Skeletal muscle tissue (tissue), 4 donors: ENCODE data around the gene CENPP. TPM values are rescaled to one million over a fixed set of nuclear protein-coding genes. Genes with fewer than 3 reads are reported as not detected.
"Not testable (repeated sequence)": the region's sequence is repeated elsewhere in the genome, so short reads cannot be mapped to it uniquely, and the experiment has no call there.

ENCODE experiments used
- H3K27ac ChIP-seq: one replicate; pipeline ENCODE4 v1.7.0; 2013; ENCODE audit warnings: mild to moderate bottlenecking, low read depth, low read length, inconsistent platforms
- H3K27me3 ChIP-seq, 3 donors: one replicate each; pipeline ENCODE4 v1.7.0; 2013; ENCODE audit warnings: low read length in 3 of 3; ENCODE audit not compliant: control insufficient read depth in 3 of 3, insufficient read depth in 3 of 3
- H3K36me3 ChIP-seq, 3 donors: one replicate each; pipeline ENCODE4 v1.7.0; 2013; ENCODE audit warnings: low read length in 3 of 3; ENCODE audit not compliant: control insufficient read depth in 3 of 3, insufficient read depth in 3 of 3
- H3K4me1 ChIP-seq, 3 donors: one replicate each; pipeline ENCODE4 v1.7.0; 2013; ENCODE audit warnings: low read length in 3 of 3, mild to moderate bottlenecking in 3 of 3; ENCODE audit not compliant: control insufficient read depth in 3 of 3, insufficient read depth in 3 of 3
- H3K4me3 ChIP-seq, 3 donors: one replicate each; pipeline ENCODE4 v1.7.0; 2013; ENCODE audit warnings: low read length in 3 of 3
- H3K9ac ChIP-seq, 3 donors: one replicate each; pipeline ENCODE4 v1.7.0; 2013; ENCODE audit warnings: low read length in 3 of 3, mild to moderate bottlenecking in 3 of 3, moderate library complexity in 2 of 3, low read depth in 1 of 3
- H3K9me3 ChIP-seq, 3 donors: one replicate each; pipeline ENCODE4 v1.7.0; 2013; ENCODE audit warnings: low read length in 3 of 3; ENCODE audit not compliant: control insufficient read depth in 3 of 3
- total RNA-seq: library from RNA; depleted of rRNA; stranded (reverse); fragments of >200 nt; gene quantifications from one replicate; pipeline ENCODE4 v1.2.3, GENCODE V29; 2014
- donor health status: Osteomylitis.

Gene CENPP
- total RNA-seq, 1 donor from 2014 or later = 15.7 TPM

DNA sequence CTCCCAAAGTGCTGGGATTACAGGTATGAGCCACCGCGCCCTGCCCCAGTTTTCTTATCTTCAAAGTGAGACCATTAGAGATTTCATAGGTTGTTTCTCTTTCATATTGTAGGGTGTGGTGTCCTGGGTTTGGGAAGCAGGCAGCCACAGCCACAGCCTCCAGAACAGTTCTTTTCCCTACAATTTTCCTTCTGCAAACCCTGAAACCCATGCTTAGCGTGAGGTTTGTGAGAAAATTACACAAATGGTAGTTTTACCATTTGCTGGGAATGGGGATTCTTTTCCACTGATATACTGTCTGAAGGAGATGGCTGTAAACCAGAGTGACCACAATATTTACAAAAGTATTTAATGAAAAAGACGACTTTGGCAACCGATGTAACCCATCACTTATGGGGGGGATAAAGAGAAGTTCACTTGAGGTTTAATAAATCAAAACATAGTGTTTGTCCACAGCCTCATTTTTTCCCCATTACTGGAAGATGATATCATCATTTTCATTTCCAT, 236.8 kb downstream of the CENPP start:
- Histone ChIP-seq H3K36me3 (no peaks in the 10 kb centered on the region), H3K27ac (no peak overlapping the region), H3K4me3 (no peak overlapping the region), H3K9ac (no peak overlapping the region), H3K4me1 (peaks cover 3 to 10% (median 4%) of the 10 kb centered on the region in 3 donors), H3K27me3 (no peaks in the 10 kb centered on the region), H3K9me3 (no peaks in the 10 kb centered on the region)

DNA sequence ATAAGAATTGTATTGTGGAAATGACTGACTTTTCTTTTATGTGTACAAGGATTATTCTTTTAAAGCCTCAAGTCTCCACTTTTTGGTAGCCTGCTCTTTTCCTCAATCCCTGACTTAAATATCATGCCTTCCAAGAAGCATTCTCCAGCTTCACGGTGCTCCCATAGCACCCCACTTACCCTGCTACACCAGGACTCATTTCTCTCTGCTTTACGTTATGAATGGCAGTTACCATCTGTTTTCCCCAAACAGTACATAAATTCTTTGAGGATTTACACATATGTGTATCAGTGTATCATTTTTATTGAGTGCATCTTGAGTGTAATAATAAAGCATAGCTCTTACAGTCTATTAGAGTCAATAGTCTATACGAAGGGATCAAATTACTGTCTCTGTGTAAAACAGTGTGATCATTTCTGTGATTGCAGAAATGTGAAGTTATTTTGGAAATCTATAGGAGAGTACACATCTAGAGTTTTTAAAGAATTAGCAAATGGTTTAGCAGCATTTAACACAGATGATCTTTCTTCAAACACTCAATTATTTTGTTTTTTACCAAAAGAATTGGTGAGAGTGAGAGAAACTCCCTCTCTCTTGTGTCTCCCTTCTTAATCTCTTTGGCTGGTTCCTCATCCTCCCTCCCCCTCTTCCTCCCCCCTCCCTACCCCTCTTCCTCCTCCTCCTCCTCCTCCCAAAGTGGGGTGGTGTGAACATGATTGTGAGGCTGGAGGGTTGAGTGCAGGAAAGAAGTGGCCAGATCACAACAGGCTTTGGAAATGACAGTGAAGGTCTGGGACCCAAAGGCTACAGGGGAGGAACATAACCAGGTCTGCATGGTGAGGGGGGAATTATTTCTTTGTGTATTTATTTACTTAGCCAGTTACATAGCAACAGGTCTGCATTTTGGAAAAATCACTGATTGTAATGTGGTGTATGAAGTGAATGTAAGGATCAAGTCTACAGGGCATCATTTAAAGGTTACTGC, 237.7 kb downstream of the CENPP start:
- Histone ChIP-seq H3K36me3 (no peaks in the 10 kb centered on the region), H3K9me3 (no peaks in the 10 kb centered on the region), H3K27ac (peak overlapping the region; percentile 38), H3K9ac (peak overlapping the region in 1 of 3 donors; percentile 27), H3K4me1 (peaks cover 3 to 10% (median 4%) of the 10 kb centered on the region in 3 donors), H3K27me3 (no peaks in the 10 kb centered on the region), H3K4me3 (no peak overlapping the region)

DNA sequence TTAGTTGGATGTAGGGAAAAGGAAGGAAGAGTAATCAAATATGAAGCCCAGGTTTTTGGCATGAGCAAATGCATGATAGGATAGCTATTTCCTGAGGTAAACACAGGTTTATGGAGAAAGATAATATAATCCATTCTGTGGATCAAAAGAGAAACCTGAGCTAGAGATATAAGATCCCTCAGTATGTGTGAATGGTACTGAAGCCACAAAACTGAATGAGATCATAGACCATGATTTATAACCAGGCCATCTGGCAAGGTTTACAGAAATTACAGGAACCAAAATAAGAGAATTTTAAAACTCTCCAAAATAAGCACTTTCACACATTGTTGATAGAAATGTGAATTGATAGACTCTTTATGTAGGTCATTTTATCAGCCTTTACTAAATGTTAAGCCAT, 238.8 kb downstream of the CENPP start:
- no peak overlapping the region for H3K4me3 ChIP-seq
- no peak overlapping the region for H3K27ac ChIP-seq

DNA sequence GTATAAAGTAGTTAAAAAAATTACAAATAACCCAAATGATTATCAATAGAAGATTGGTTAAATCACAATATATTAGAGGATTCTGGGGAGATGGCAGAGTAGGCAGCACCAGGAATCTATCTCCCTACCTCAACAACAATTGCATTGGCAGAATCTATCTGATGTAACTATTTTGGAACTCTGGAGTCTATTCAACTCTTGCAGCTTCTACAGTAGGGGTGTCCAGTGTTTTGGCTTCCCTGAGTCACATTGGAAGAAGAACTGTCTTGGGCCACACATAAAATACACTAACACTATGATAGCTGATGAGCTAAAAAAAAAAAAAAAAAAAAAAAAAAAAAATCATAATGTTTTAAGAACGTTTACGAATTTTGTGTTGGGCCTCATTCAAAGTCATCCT, 239.2 kb downstream of the CENPP start:
- Histone ChIP-seq H3K36me3 (no peaks in the 10 kb centered on the region), H3K27ac (no peak overlapping the region), H3K9ac (no peak overlapping the region), H3K27me3 (no peaks in the 10 kb centered on the region), H3K4me1 (peaks cover 3 to 10% (median 4%) of the 10 kb centered on the region in 3 donors), H3K9me3 (no peaks in the 10 kb centered on the region), H3K4me3 (no peak overlapping the region)

More for the DNA sequence above, 238.8 kb downstream of the CENPP start:
- no peaks in the 10 kb centered on the region for H3K9me3 ChIP-seq
- H3K27me3 ChIP-seq = no peaks in the 10 kb centered on the region
- no peak overlapping the region for H3K9ac ChIP-seq
- no peaks in the 10 kb centered on the region for H3K36me3 ChIP-seq
- peaks cover 3 to 10% (median 4%) of the 10 kb centered on the region in 3 donors for H3K4me1 ChIP-seq

DNA sequence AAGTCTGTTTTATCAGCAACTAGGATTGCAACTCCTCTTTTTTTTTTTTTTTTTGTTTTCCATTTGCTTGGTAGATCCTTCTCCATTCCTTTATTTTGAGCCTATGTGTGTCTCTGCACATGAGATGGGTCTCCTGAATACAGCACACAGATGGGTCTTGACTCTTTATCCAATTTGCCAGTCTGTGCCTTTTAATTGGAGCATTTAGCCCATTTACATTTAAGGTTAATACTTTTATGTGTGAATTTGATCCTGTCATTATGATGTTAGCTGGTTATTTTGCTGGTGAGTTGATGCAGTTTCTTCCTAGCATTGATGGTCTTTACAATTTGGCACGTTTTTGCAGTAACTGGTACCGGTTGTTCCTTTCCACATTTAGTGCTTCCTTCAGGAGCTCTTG, 246.1 kb downstream of the CENPP start:
- H3K4me1 ChIP-seq, H3K9me3 ChIP-seq, H3K36me3 ChIP-seq, H3K27me3 ChIP-seq, H3K9ac ChIP-seq, H3K27ac ChIP-seq, H3K4me3 ChIP-seq: not testable (repeated sequence)

DNA sequence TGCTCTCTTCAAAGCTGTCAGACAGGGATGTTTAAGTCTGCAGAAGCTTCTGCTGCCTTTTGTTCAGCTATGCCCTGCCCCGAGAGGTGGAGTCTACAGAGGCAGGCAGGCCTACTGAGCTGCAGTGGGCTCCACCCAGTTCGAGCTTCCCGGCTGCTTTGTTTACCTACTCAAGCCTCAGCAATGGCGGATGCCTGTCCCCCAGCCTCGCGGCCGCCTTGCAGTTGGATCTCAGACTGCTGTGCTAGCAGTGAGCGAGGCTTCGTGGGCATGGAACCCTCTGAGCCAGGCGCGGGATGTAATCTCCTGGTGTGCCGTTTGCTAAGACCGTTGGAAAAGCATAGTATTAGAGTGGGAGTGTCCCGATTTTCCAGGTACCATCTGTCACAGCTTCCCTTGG, 247.9 kb downstream of the CENPP start:
- not testable (repeated sequence) for H3K36me3 ChIP-seq, H3K4me1 ChIP-seq, H3K4me3 ChIP-seq, H3K9ac ChIP-seq, H3K9me3 ChIP-seq, H3K27me3 ChIP-seq, H3K27ac ChIP-seq

DNA sequence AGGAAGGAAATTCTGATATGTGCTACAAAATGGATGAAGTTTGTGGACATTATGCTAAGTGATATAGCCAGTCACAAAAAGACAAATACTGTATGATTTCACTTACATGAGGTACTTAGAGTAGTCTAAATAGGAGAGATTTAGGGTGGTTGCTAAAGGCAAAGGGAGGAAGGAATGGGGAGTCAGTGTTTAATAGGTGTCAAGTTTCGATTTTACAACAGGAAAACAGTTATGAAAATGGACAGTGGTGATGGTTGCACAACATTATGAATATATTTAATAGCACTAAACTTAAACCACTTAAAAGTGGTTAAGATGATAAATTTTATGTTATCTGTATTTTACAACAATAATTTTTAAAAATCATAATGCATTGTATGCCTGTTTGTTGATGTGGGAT, 250.4 kb downstream of the CENPP start:
- no peak overlapping the region for H3K27ac ChIP-seq
- no peaks in the 10 kb centered on the region for H3K4me1 ChIP-seq
- no peak overlapping the region for H3K9ac ChIP-seq
- H3K9me3 ChIP-seq = no peaks in the 10 kb centered on the region
- no peak overlapping the region for H3K4me3 ChIP-seq
- no peaks in the 10 kb centered on the region for H3K27me3 ChIP-seq
- no peaks in the 10 kb centered on the region for H3K36me3 ChIP-seq

DNA sequence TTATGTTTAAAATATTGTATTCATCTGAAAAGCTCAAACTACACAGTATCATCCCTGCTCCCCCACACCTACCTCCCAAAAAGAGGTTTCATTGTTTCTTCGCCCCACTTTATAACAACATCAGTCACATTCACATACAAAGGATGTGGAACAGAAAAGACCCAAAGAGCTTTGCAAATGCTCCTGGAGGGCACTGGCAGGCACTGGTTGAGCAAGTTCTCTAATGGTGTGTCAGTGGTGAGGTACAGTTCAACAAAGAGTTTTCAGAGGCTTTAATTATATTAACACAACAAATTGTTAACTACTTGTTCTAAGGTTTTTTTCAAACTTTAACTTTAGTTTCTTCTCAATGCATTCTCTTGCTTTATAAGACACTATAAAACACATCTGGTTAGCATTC, 264.2 kb downstream of the CENPP start:
- H3K27me3 ChIP-seq = no peaks in the 10 kb centered on the region
- H3K36me3 ChIP-seq = no peaks in the 10 kb centered on the region
- H3K9me3 ChIP-seq = no peaks in the 10 kb centered on the region
- H3K4me1 ChIP-seq = peaks cover 5 to 13% (median 6%) of the 10 kb centered on the region in 3 donors
- peak overlapping the region in 1 of 3 donors; percentile 28 for H3K9ac ChIP-seq
- no peak overlapping the region for H3K4me3 ChIP-seq
- no peak overlapping the region for H3K27ac ChIP-seq

DNA sequence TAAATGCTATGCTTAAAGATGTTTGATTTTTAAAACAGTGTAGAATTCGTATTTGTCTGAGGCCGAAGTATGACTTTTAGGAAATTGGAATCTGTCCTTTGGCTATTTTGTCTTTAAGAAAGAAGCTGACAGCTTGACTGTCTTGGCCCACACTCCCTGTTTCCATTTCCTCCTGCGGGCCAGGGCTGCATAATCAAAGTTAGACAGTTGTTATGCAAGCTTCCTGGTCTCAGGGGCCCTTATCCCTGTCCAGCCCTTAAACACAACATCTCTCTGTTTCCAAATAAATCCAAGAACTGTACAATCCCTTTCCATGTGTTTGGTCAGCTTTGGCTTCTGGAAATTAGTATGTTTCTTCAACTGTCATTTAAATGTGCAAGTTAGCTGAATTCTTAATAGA, 264.6 kb downstream of the CENPP start:
- H3K4me1 ChIP-seq = peaks cover 5 to 13% (median 6%) of the 10 kb centered on the region in 3 donors
- no peaks in the 10 kb centered on the region for H3K27me3 ChIP-seq
- H3K27ac ChIP-seq = no peak overlapping the region
- peak overlapping the region in 1 of 3 donors; percentile 35 for H3K9ac ChIP-seq
- no peaks in the 10 kb centered on the region for H3K9me3 ChIP-seq
- H3K4me3 ChIP-seq = no peak overlapping the region
- no peaks in the 10 kb centered on the region for H3K36me3 ChIP-seq

DNA sequence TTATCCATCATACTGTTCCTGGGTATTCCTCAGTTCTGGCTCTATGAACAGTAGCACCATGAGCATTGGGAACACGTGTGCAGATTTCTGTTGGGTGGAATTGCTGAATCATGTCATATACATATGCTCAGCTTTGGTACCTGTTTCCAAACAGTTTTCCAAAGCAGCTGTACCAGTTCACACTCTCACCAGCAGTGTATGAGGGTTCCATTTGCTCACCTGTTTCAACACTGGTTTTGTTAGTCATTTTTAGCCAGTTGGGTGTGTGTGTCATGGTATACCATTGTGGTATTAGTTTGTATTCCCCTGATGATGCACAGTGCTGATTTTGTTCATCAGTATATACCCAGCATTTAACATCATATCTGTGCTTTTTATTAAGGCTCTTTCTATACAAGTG, 266.8 kb downstream of the CENPP start:
- no peaks in the 10 kb centered on the region for H3K9me3 ChIP-seq
- H3K4me1 ChIP-seq = peaks cover 5 to 13% (median 6%) of the 10 kb centered on the region in 3 donors
- peak overlapping the region; percentile 3 for H3K27ac ChIP-seq
- H3K4me3 ChIP-seq = no peak overlapping the region
- no peaks in the 10 kb centered on the region for H3K36me3 ChIP-seq
- H3K9ac ChIP-seq = no peak overlapping the region
- H3K27me3 ChIP-seq = no peaks in the 10 kb centered on the region
